Fibroblast of villous mesenchyme (primary cell): ENCODE measurements around the gene EFNB2. TPM values are rescaled to one million over a fixed set of nuclear protein-coding genes. Genes with fewer than 3 reads are reported as not detected.

ENCODE experiments used
- DNase-seq: peaks from one replicate; pipeline ENCODE4 v3.0.0-alpha.2; 2010; ENCODE audit warnings: low read depth
- H3K4me3 ChIP-seq: 2 replicates; pipeline ENCODE4 v1.5.1; 2011; ENCODE audit warnings: low read depth, mild to moderate bottlenecking, low read length
- CTCF ChIP-seq: IDR thresholded peaks from 2 replicates; pipeline ENCODE4 v1.5.1; 2012; ENCODE audit warnings: low read depth, mild to moderate bottlenecking, low read length; ENCODE audit not compliant: insufficient read depth
- total RNA-seq: library from RNA; depleted of rRNA; stranded (reverse); fragments of >200 nt; gene quantifications from 2 replicates; pipeline ENCODE4 v1.2.3, GENCODE V29; 2012

The EFNB2 gene
- total RNA-seq, 1 donor = 10.8 TPM

GRCh38 chr13:106525865-106526264 lies 9.6 kb downstream of the EFNB2 start:
- H3K4me3 ChIP-seq = no peak overlapping the region
- TF ChIP-seq CTCF = no peak
- no peak for DNase-seq

GRCh38 chr13:106524108-106524507 lies 11.4 kb downstream of the EFNB2 start:
- TF ChIP-seq CTCF = no peak
- DNase-seq = no peak
- no peak overlapping the region for H3K4me3 ChIP-seq

GRCh38 chr13:106523576-106523975 lies 11.9 kb downstream of the EFNB2 start:
- TF ChIP-seq CTCF = no peak
- H3K4me3 ChIP-seq = no peak overlapping the region
- DNase-seq = no peak

GRCh38 chr13:106522898-106523525 lies 12.4 kb downstream of the EFNB2 start:
- DNase-seq = no peak
- no peak for TF ChIP-seq CTCF
- no peak overlapping the region for H3K4me3 ChIP-seq

GRCh38 chr13:106522112-106522705 lies 13.3 kb downstream of the EFNB2 start:
- TF ChIP-seq CTCF = no peak
- DNase-seq = no peak
- no peak overlapping the region for H3K4me3 ChIP-seq

GRCh38 chr13:106521095-106521799 lies 14.2 kb downstream of the EFNB2 start:
- DNase-seq = no peak
- no peak for TF ChIP-seq CTCF

More at GRCh38 chr13:106521095-106521799, 14.2 kb downstream of the EFNB2 start:
- no peak overlapping the region for H3K4me3 ChIP-seq
